Activated T-cell treated with anti-CD3 and anti-CD28 coated beads for 4 hours (primary cell): ENCODE measurements around the gene ORAI3.
A peak's percentile ranks its signal among the peaks of the same experiment; 100 is the strongest.

Experiments used
- DNase-seq: peaks from one replicate; pipeline ENCODE4 v3.0.0-alpha.2; 2020

The ORAI3 gene

DNA sequence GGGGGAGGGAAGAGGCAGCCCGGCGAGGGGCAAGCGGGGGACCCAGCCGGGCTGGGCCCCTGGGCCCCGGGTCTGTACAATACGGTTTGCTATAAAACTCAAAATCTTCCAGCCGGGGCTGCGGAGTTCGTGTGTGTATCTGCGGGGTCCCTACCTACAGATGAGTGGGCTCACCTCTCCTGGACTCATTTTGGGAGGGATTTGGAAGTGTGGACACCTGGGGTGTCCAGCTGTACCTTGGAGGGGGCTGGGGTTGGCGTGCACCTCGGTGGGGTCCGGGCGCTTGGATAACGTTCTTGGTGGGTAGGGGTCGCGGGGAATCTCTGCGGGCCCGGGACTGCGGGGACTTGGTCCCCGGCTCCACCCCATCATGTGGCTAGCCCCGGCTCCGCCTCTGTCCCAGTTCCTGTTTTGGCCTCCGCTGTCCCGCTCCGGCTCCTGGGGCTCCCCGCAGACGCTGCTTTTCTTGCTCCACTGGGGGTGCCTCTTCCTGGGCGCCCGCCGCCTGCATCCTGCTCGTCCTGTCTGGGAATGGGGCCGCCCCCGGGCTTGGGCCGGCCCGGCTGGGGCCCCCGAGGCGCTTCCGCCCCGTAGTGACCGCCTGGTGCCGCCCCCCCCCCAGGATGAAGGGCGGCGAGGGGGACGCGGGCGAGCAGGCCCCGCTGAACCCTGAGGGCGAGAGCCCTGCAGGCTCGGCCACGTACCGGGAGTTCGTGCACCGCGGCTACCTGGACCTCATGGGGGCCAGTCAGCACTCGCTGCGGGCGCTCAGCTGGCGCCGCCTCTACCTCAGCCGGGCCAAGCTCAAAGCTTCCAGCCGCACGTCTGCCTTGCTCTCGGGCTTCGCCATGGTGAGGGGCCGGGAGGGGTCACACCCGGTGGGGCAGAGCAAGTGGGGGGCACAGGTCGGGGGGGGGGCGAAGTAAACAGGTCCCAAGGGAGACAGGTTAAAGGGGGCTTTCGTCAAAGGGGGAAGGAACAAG is at the start of gene ORAI3:
Gene ORAI3 (plus strand): TSS at position 402 of the 983 bp plus-strand sequence. CDS start 222 bp downstream, at position 624.
- DNase-seq = no peak

GRCh38 chr16:30899794-30900193 is 49.1 kb upstream of the ORAI3 start:
- DNase-seq = no peak

DNA sequence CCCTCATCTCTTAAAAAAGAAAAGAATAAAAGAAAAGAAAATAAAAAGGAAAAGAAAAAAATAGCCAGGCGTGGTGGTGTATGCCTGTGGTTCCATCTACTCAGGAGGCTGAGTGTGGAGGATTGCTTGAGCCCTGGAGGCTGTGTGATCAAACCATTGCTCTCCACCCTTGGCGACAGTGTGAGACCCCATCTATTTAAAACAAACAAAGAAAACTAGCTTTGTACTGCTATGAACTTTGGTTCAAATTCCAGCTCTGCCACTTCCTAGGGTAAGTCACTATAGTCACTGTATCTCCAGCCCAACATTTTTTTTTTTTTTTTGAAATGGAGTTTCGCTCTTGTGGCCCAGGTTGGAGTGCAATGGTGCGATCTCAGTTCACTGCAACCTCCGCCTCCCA is 48.3 kb upstream of the ORAI3 start:
- no peak for DNase-seq

GRCh38 chr16:30901201-30902028 is 47.5 kb upstream of the ORAI3 start:
- DNase-seq = no peak

DNA sequence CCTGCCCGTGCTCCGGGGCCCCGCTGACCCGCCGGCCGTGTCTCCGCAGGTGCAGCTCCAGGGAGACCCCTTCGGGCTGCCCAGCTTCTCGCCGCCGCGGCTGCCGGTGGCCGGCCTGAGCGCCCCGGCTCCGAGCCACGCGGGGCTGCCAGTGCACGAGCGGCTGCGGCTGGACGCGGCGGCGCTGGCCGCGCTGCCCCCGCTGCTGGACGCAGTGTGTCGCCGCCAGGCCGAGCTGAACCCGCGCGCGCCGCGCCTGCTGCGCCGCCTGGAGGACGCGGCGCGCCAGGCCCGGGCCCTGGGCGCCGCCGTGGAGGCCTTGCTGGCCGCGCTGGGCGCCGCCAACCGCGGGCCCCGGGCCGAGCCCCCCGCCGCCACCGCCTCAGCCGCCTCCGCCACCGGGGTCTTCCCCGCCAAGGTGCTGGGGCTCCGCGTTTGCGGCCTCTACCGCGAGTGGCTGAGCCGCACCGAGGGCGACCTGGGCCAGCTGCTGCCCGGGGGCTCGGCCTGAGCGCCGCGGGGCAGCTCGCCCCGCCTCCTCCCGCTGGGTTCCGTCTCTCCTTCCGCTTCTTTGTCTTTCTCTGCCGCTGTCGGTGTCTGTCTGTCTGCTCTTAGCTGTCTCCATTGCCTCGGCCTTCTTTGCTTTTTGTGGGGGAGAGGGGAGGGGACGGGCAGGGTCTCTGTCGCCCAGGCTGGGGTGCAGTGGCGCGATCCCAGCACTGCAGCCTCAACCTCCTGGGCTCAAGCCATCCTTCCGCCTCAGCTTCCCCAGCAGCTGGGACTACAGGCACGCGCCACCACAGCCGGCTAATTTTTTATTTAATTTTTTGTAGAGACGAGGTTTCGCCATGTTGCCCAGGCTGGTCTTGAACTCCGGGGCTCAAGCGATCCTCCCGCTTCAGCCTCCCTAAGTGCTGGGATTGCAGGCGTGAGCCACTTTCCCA is 46.6 kb upstream of the ORAI3 start:
- no peak for DNase-seq

GRCh38 chr16:30903002-30903401 is 45.9 kb upstream of the ORAI3 start:
- no peak for DNase-seq

- DNase-seq = no peak
Observed at GRCh38 chr16:30903596-30903995, 45.3 kb upstream of the ORAI3 start.

DNA sequence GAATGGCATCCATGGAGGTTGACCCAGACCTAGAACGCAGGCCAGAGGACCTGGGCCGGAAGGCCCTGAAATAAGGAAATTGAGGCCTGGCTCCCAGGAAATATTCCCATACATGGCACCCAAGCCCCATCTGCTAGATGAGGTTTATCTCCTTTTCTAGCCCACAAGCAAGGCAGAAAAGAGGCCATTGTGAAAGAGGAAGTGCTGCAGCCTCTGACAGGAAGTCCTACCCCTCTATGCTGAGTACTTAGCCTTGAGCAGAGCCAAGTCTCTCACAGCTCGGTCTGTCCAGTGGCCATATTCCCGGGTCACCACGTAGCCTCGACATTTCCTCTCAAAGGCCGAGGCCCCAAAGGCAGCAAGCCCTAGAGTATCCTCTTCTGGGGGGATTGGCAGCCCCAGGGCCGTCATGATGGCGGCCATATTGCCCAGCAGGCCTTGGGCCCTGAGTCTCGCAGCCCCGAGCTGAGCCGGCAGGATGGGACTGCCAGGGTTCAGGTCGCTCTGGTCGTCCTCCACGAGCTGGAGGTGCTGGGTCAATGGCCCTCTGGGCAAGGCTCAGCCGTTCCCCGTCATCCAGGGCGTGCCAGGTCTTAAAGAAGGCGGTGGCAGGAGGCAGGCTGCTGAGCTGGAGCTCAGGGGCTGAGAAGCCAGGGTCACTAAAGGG is 44.6 kb upstream of the ORAI3 start:
- DNase-seq = no peak

GRCh38 chr16:30907064-30907463 is 41.8 kb upstream of the ORAI3 start:
- DNase-seq = no peak

- no peak for DNase-seq
Observed at GRCh38 chr16:30910427-30911029, 38.3 kb upstream of the ORAI3 start.

DNA sequence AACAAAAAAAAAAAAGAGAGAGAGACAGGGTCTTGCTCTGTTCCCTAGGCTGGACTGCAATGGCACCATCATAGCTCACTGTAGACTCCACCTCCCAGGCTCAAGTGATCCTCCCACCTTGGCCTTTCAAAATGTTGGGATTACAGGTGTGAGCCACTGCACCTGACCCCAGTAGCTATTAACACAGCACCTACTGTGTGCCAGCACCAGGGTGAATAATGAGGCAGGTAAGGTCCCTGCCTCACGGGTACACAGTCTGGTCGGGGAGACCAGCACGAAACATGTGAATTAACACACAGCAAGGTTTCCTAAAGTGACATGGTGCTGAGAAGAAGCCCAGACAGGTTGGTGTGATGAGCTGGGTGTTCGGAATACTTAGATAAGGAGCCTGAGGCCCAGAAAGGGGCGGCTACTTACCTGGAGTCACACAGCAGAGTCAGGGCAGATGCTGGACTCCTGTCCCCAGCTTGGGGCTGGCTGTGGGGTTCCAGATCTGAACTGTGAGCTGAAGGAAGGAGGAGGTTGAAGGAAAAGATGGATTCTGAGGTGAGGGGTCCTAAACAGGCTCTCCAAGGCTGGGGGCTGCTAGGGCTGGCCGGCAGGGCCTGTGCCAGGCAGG is 36.0 kb upstream of the ORAI3 start:
- no peak for DNase-seq

DNA sequence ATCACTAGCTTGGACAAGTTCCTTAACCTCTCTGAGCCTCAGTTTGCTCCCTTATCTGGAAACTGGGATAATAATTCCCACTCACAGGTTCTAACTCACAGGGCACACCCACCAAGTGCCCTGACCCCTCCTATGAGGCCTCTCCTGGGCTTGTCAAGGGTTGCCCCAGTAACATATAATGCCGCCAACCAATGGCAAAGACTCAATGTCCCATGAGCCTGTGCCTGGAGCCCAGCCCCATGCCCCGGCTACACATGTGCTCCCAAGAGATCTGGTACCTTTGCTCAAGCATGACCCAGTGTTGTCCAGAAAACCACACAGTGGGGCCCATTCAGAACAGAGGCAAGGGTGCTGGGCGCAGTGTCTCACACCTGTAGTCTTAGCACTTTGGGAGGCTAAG is 34.0 kb upstream of the ORAI3 start:
- DNase-seq = no peak

DNA sequence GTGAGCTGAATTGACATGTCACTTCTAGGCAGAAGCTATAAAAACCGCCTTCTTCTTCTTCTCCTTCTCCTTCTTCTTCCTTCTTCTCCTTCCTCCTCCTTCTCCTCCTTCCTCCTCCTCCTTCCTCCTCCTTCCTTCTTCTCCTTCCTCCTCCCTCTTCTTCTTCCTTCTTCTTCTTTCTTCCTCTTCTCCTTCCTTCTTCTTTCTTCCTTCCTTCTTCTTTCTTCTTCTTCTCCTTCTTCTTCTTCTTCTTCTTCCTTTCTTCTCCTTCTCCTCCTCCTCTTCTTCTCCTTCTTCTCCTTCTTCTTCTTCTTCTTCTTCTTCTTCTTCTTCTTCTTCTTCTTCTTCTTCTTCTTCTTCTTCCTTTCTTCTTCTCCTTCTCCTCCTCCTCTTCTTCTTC is 30.3 kb upstream of the ORAI3 start:
- no peak for DNase-seq

DNA sequence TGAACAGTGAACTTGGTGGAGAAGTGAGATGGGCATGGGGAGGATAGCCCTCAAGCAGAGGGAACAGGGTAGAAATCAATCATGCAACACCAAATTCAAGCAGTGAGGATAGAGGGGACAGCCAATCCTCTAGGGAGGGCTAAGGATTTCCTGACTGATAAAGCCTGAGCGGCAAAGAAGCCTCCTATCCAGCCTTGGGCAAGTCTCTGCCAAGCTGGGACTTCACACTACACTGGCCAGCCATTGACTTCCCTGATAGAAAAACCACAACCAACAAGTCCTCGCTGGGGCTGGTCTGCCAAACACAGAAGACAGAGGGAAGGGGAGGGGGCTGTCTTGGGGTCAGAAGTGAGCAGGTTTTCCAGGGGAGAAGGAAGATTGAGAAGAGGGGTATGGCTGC is 28.0 kb upstream of the ORAI3 start:
- DNase-seq = no peak

GRCh38 chr16:30921459-30921747 is 27.5 kb upstream of the ORAI3 start:
- DNase-seq = no peak

DNA sequence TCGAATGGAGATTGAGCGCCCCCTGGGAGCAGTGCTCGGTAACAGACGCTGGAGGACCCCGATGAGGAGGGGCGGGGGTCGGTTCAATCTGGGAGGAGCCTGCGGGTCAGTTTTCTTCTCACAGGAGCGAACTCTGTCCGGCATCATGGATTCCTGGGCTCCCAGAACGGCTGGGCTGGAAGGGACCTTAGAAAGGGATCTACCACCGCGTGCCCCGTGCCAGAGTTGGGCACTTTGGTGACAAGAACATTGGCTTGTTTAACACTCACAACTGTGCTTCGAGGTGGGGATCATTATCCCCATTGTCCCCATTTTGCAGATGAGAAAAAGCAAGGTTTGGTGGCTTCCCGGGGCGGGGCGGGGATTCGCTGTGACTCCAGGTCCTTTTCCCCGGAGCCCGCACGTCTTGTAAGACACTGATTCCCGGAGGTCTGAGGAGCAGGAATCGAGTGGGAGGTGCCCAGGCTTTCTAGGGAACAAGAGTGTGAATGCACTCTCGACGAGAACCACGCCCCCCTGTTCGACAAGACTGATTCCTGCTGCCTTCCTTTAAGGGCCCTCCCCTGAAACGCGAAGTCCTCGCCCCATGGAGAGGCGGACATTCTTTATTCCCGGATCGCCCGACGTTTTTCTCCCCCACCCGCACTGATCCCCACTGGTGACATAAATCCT is 27.0 kb upstream of the ORAI3 start:
- peak; percentile 87 for DNase-seq

- peak; percentile 99 for DNase-seq
Observed at GRCh38 chr16:30922420-30922959, 26.4 kb upstream of the ORAI3 start.

- DNase-seq = peak; percentile 92
Observed at GRCh38 chr16:30922960-30923535, 25.8 kb upstream of the ORAI3 start.

DNA sequence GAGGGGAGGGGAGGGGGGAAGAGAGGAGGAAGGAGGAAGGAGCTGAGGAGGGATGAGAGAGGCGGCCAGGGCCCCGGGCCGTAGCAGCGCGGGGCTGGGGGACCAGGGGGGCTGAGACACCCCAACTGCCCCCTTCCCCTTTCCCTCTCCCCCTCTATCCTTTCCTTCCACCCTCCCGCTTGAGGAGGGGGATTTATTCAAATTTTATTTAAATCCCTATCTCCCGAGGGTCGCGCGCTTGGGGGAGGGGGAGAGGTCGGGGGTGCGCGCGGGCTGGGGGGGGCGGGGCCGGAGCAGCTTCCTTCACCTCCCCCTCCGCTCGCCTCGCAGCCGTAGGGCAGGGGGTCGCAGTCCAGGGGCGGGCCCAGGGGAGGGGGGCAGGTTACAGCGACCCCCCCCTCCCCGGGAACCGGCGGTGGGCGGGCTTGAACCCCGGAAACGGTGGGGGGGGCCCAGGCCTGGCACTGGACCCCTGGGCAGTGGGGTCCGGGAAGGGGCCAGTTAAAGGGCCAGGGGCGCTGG is 25.3 kb upstream of the ORAI3 start, which contains the start of gene FBXL19:
Gene FBXL19 (plus strand): TSS at position 19 of the 522 bp plus-strand sequence. CDS start 2,183 bp downstream, outside the sequence.
- DNase-seq = no peak
